GM12872 (cell line): Measurements from ENCODE around the gene SARDH.

Experiments
- TF ChIP-seq, protein P1 (sequence below): IDR thresholded peaks from 3 replicates; pipeline ENCODE4 v1.5.1; 2011; ENCODE audit warnings: low read depth, mild to moderate bottlenecking, low read length, moderate library complexity; ENCODE audit not compliant: insufficient read depth

The SARDH gene

GRCh38 chr9:133737774-133738639 lies at the start of gene SARDH:
Gene SARDH, minus strand, starts transcription at chr9:133738352. Its CDS starts 4,179 bp downstream, at chr9:133734173.
- TF ChIP-seq, protein P1, sequence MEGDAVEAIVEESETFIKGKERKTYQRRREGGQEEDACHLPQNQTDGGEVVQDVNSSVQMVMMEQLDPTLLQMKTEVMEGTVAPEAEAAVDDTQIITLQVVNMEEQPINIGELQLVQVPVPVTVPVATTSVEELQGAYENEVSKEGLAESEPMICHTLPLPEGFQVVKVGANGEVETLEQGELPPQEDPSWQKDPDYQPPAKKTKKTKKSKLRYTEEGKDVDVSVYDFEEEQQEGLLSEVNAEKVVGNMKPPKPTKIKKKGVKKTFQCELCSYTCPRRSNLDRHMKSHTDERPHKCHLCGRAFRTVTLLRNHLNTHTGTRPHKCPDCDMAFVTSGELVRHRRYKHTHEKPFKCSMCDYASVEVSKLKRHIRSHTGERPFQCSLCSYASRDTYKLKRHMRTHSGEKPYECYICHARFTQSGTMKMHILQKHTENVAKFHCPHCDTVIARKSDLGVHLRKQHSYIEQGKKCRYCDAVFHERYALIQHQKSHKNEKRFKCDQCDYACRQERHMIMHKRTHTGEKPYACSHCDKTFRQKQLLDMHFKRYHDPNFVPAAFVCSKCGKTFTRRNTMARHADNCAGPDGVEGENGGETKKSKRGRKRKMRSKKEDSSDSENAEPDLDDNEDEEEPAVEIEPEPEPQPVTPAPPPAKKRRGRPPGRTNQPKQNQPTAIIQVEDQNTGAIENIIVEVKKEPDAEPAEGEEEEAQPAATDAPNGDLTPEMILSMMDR: no peak

DNA sequence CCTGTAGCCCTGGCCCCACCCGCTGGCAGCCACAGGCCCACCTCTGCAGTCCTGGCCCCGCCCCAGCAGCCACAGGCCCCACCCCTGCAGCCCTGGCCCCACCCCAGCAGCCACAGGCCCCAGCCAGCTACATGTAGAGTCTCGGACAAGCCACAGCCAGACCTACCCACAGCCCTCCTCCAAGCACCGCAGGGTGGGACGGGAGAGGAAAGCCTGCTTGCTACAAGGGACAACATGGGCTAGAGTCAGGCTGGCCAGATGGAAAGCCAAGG lies 49.5 kb upstream of the SARDH start:
- TF ChIP-seq, protein P1: no peak

DNA sequence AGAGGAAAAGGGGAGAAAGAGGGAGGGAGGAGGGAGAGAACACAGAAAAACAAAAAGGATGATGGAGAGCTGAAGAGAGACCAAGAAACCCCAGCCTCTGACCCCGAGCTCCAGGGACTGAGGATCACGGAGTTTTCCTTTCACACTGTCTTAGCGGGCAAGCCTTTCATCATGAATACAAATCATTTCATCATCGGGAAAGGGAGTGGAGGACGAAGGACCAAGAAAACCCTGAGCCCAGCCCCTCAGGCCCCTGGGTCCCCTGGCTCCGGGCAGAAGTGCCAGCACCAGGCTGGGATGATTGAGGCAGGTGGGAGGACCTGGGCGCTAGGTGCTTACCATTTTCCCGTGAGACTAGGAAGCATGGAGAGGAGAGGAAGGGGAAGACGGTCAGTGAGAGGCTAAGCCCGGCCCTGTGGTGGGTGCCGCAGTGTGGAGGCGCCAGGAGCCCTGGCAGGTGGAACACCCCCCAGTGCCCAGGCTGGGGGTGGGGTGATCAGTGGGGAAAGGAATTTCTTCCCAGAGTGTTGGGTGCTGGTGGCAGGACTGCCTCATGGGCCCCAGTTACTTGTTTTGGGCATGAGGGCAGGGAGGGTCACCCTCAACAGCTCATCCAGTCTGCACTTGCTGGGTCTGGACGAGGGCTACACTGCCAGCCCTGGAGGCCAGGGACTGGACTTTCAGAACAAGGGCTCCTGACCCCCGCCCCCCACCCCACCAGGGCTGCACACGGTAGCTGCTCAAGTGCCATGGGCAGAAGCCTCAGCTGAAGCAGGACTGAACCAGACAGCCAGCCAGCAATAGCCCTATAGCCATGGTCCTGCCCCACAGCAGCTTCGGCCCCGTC lies 49.0 kb upstream of the SARDH start:
- TF ChIP-seq, protein P1: no peak

DNA sequence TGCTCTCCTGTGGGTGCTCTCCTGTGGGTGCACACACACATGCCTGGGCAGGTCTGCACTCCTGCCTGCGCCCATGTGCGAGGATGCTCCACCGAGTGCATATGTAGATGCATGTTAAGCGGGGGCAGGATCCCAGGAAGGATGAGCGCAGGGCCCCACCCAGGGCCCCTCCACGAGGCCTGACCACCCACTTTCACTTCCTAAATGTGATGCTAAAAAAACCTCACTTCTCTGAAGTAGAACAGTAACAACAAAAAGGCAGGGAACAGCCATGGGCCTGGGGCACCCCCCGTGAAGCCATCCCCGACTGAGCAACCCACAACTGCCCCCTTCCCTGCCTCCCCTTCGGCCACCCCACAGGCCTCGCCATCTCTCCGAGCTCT lies 48.2 kb upstream of the SARDH start:
- TF ChIP-seq, protein P1: no peak

DNA sequence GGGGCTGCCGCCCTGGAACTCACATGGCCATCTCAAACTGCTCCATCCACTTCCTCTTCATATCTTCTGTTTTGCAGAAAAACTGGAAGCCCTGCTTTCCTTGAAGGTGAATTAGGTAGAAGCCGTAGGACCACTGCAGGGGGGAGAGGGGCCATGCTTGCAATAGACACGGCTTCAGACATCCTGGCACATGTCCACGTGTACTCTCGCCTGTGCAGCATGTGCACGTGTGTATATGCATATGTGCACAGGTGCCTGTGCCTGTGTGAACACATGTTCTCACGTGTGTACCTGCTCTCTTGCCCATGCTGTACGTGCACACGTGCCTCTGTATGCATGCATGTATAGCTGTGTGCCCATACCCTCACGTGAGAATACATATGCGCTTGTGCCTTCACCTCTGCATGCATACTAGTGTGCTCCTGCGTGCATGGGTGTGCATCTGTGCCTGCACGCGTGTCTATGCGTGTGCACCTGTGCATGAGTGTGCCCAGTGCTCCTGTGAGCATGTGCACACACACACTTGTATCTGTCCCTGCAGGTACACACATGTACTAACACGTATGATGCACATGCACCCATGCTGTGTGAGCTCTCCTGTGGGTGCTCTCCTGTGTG lies 47.7 kb upstream of the SARDH start:
- TF ChIP-seq, protein P1: no peak

- TF ChIP-seq, protein P1: no peak
Measured at GRCh38 chr9:133784731-133785561, 46.8 kb upstream of the SARDH start.

DNA sequence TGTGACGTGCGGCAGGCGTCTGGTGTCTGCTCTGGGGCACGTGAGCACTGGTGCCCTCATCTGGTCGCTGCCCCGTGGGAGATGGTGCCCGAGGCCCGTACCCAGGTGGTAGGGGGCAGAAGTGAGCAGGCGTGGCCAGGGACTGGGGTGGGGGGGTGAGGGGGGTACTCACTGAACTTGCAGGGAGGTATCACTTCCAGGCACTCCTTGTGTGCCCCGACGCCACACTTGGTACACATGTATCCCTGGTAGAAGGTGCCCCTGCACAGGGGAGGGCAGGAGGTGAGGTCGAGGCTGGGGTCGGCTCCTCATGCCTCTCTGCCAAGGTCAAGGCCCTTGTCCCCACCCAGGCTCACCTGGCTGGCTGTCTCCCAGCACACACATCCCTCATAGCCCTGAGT lies 45.2 kb upstream of the SARDH start:
- TF ChIP-seq, protein P1: no peak
